Retinal pigment epithelial cell (primary cell): ENCODE results near the gene TTF2.

Experiments used
- DNase-seq: peaks from one replicate; pipeline ENCODE4 v3.0.0-alpha.2; 2010; ENCODE audit warnings: low read depth
- H3K4me3 ChIP-seq: 2 replicates; pipeline ENCODE4 v1.5.1; 2011; ENCODE audit warnings: mild to moderate bottlenecking, low read length, control low read depth, moderate library complexity
- CTCF ChIP-seq: conservative IDR thresholded peaks from 2 replicates; pipeline ENCODE4 v1.5.1; 2011; ENCODE audit warnings: low read depth, low read length, control low read depth, inconsistent platforms

The TTF2 gene

GRCh38 chr1:117058810-117059209 lies 1.3 kb upstream of the TTF2 start:
- no peak for TF ChIP-seq CTCF
- H3K4me3 ChIP-seq: peak overlapping the region; percentile 90

GRCh38 chr1:117059334-117059677 lies 820 bp upstream of the TTF2 start:
- no peak for TF ChIP-seq CTCF
- peak overlapping the region; percentile 90 for H3K4me3 ChIP-seq
- no peak for DNase-seq

More at GRCh38 chr1:117058810-117059209, 1.3 kb upstream of the TTF2 start:
- no peak for DNase-seq

GRCh38 chr1:117060441-117061317 lies 553 bp downstream of the TTF2 start:
- no peak for DNase-seq
- peak overlapping the region; percentile 90 for H3K4me3 ChIP-seq
- TF ChIP-seq CTCF: no peak

- no peak for TF ChIP-seq CTCF
- DNase-seq: no peak
These were observed 1.9 kb downstream of the TTF2 start for GRCh38 chr1:117061986-117062415.

GRCh38 chr1:117066367-117066766 lies 6.2 kb downstream of the TTF2 start:
- DNase-seq: no peak
- TF ChIP-seq CTCF: no peak

More at GRCh38 chr1:117061986-117062415, 1.9 kb downstream of the TTF2 start:
- no peak overlapping the region for H3K4me3 ChIP-seq

GRCh38 chr1:117067533-117068370 lies 7.6 kb downstream of the TTF2 start:
- no peak overlapping the region for H3K4me3 ChIP-seq
- TF ChIP-seq CTCF: peak; percentile 81
- DNase-seq: no peak

More at GRCh38 chr1:117066367-117066766, 6.2 kb downstream of the TTF2 start:
- H3K4me3 ChIP-seq: no peak overlapping the region
